ENCODE data around the gene ROM1. TPM values are rescaled to one million over a fixed set of nuclear protein-coding genes. Genes with fewer than 3 reads are reported as not detected.

ROM1 gene
- total RNA-seq: 1.4 and 3.0 TPM in 2 replicates

GRCh38 chr11:62612366-62613290 lies at the start of gene ROM1, which contains the start of gene EML3:
ROM1 (plus strand) TSS chr11:62613257; CDS start chr11:62613282, 25 bp downstream.
EML3 (minus strand) TSS chr11:62612775; CDS start chr11:62612457, 318 bp downstream.

GRCh38 chr11:62573592-62574362 lies 39.3 kb upstream of the ROM1 start, which contains the start of gene EEF1G:
EEF1G (minus strand) TSS chr11:62573891; CDS start chr11:62573842, 49 bp downstream.

GRCh38 chr11:62591448-62592145 lies 21.5 kb upstream of the ROM1 start, which contains the start of gene TUT1:
TUT1 (minus strand) TSS chr11:62591523; CDS start chr11:62591485, 38 bp downstream.

GRCh38 chr11:62601372-62602140 lies 11.5 kb upstream of the ROM1 start, which contains the start of gene MTA2:
MTA2 (minus strand) TSS chr11:62601865; CDS start chr11:62601450, 415 bp downstream.

GRCh38 chr11:62621567-62622470 lies 8.8 kb downstream of the ROM1 start, which contains the start of gene B3GAT3:
B3GAT3 (minus strand) TSS chr11:62621986; CDS start chr11:62621947, 39 bp downstream.

GRCh38 chr11:62645946-62646824 lies 33.1 kb downstream of the ROM1 start, which contains the start of gene GANAB:
GANAB (minus strand) TSS chr11:62646613; CDS start chr11:62646599, 14 bp downstream.

Other genes with a start within 250 kb of the ROM1 start
- not detected in 2 replicates for gene SCGB1A1, start 194.2 kb upstream of the ROM1 start, total RNA-seq
- gene AHNAK, start 66.5 kb upstream of the ROM1 start, total RNA-seq: 448 and 668 TPM in 2 replicates
- 1,841 and 2,603 TPM in 2 replicates for gene EEF1G, start 39.4 kb upstream of the ROM1 start, total RNA-seq
- gene TUT1, start 21.7 kb upstream of the ROM1 start, total RNA-seq: 7.0 and 9.0 TPM in 2 replicates
- gene MTA2, start 11.4 kb upstream of the ROM1 start, total RNA-seq: 141 and 164 TPM in 2 replicates
- gene EML3, start 482 bp upstream of the ROM1 start, total RNA-seq: 12.1 and 17.8 TPM in 2 replicates
- 45.1 and 50.5 TPM in 2 replicates for gene B3GAT3, start 8.7 kb downstream of the ROM1 start, total RNA-seq
- gene GANAB, start 33.4 kb downstream of the ROM1 start, total RNA-seq: 132 and 144 TPM in 2 replicates
- 25.8 and 30.5 TPM in 2 replicates for gene INTS5, start 40.0 kb downstream of the ROM1 start, total RNA-seq
- gene C11orf98, start 52.0 kb downstream of the ROM1 start, total RNA-seq: 23.9 and 32.8 TPM in 2 replicates
- gene CSKMT, start 52.1 kb downstream of the ROM1 start, total RNA-seq: 4.3 and 26.0 TPM in 2 replicates
- gene UQCC3, start 58.4 kb downstream of the ROM1 start, total RNA-seq: 11.6 and 20.2 TPM in 2 replicates
- gene LBHD1, start 59.0 kb downstream of the ROM1 start, total RNA-seq: 0.85 and 0.96 TPM in 2 replicates
- gene UBXN1, start 65.8 kb downstream of the ROM1 start, total RNA-seq: 172 and 236 TPM in 2 replicates
- under 0.01 and 0.21 TPM in 2 replicates for gene LRRN4CL, start 76.3 kb downstream of the ROM1 start, total RNA-seq
- gene BSCL2, start 94.2 kb downstream of the ROM1 start, total RNA-seq: 27.0 and 61.6 TPM in 2 replicates
- gene GNG3, start 94.4 kb downstream of the ROM1 start, total RNA-seq: not detected in 2 replicates
- gene HNRNPUL2, start 114.2 kb downstream of the ROM1 start, total RNA-seq: 6.0 and 7.2 TPM in 2 replicates
- 19.5 and 36.2 TPM in 2 replicates for gene TTC9C, start 115.2 kb downstream of the ROM1 start, total RNA-seq
- 9.9 and 11.5 TPM in 2 replicates for gene ZBTB3, start 140.9 kb downstream of the ROM1 start, total RNA-seq
- 71.8 and 86.8 TPM in 2 replicates for gene POLR2G, start 148.3 kb downstream of the ROM1 start, total RNA-seq
- gene TAF6L, start 158.1 kb downstream of the ROM1 start, total RNA-seq: 13.3 and 21.1 TPM in 2 replicates
- 39.3 and 46.3 TPM in 2 replicates for gene TMEM179B, start 174.1 kb downstream of the ROM1 start, total RNA-seq
- gene TMEM223, start 178.7 kb downstream of the ROM1 start, total RNA-seq: 25.8 and 29.6 TPM in 2 replicates
- 8.5 and 11.8 TPM in 2 replicates for gene NXF1, start 192.2 kb downstream of the ROM1 start, total RNA-seq
- gene STX5, start 218.8 kb downstream of the ROM1 start, total RNA-seq: 24.9 and 27.2 TPM in 2 replicates
- gene TEX54, start 219.6 kb downstream of the ROM1 start, total RNA-seq: not detected in 2 replicates
- gene WDR74, start 226.3 kb downstream of the ROM1 start, total RNA-seq: 85.3 and 91.8 TPM in 2 replicates